A549 (cell line): ENCODE results near the gene DDX47. TPM values are rescaled to one million over a fixed set of nuclear protein-coding genes. Genes with fewer than 3 reads are reported as not detected.
"Not testable (repeated sequence)": the region's sequence is repeated elsewhere in the genome, so short reads cannot be mapped to it uniquely, and the experiment has no call there.

Experiments
- ATAC-seq, 2 experiments: fragments of 200-7000 bp in 1 of 2; fragments of >200 bp in 1 of 2; cut with Nextera tagmentation in 1 of 2; cut with Tn5 transposase in 1 of 2; 3 replicates each; pipeline versions ENCODE4 v1.8.0 to v1.9.1; 2018 to 2020; ENCODE audit warnings: mild to moderate bottlenecking in 1 of 2, moderate library complexity in 1 of 2
- CTCF ChIA-PET: fragments of 300-600 bp; sonication (Branson Sonifier 250); formaldehyde crosslinking; extraction: SDS; loops from one replicate; lab custom pipeline; 2021; ENCODE audit warnings: antibody characterized with exemption, inconsistent platforms; lab: Yijun Ruan, JAX
- POLR2A ChIA-PET: fragments of 350-600 bp; formaldehyde crosslinking; extraction: SDS; loops from one replicate; lab custom pipeline; 2021; ENCODE audit warnings: antibody characterized with exemption, inconsistent platforms; lab: Yijun Ruan, JAX
- DNase-seq, 2 experiments: peaks; one replicate each; pipeline versions ENCODE4 v3.0.0 to v3.0.0-alpha.2; 2011 to 2016; ENCODE audit warnings: low read depth in 1 of 2, low spot score in 1 of 2
- FAIRE-seq: peaks from 2 replicates; lab custom pipeline; 2011; peaks lifted over from hg19 to GRCh38; lab: Jason Lieb, UNC
- H3K27ac ChIP-seq, 2 experiments: fragments of >200 bp; sonication (Bioruptor Twin); formaldehyde crosslinking; 3 replicates each; pipeline ENCODE4 v1.5.1; 2016 to 2017
- H3K4me1 ChIP-seq: fragments of >200 bp; sonication (Bioruptor Twin); formaldehyde crosslinking; 3 replicates; pipeline ENCODE4 v1.6.1; 2016
- H3K4me2 ChIP-seq: fragments of >200 bp; sonication (Bioruptor Twin); formaldehyde crosslinking; 3 replicates; pipeline ENCODE4 v1.6.1; 2016
- H3K4me3 ChIP-seq: fragments of >200 bp; sonication (Bioruptor Twin); formaldehyde crosslinking; 3 replicates; pipeline ENCODE4 v1.5.1; 2016
- H3K9me3 ChIP-seq: fragments of >200 bp; sonication (Bioruptor Twin); formaldehyde crosslinking; 3 replicates; pipeline ENCODE4 v1.6.1; 2016
- CBX2 ChIP-seq: fragments of 200-600 bp; sonication (generic); IDR thresholded peaks from 2 replicates; pipeline ENCODE4 v1.6.1; 2016; ENCODE audit warnings: low read depth, mild to moderate bottlenecking, borderline replicate concordance
- CHD2 ChIP-seq: fragments of 150-350 bp; IDR thresholded peaks from 2 replicates; pipeline ENCODE4 v1.6.1; 2014; ENCODE audit warnings: low read length; ENCODE audit not compliant: partially characterized antibody
- CTCF ChIP-seq: fragments of >200 bp; sonication (Bioruptor Twin); formaldehyde crosslinking; IDR thresholded peaks from 3 replicates; pipeline ENCODE4 v1.5.1; 2016
- ESRRA ChIP-seq: fragments of 150-350 bp; IDR thresholded peaks from 2 replicates; pipeline ENCODE4 v1.6.1; 2014; ENCODE audit warnings: mild to moderate bottlenecking, low read length, borderline replicate concordance
- FOSB ChIP-seq: fragments of 250-450 bp; sonication (Bioruptor Pico); IDR thresholded peaks from 2 replicates; pipeline ENCODE4 v1.5.0; 2020; ENCODE audit warnings: mild to moderate bottlenecking, moderate library complexity
- FOXS1 ChIP-seq: fragments of 250-450 bp; sonication (Bioruptor Pico); IDR thresholded peaks from 2 replicates; pipeline ENCODE4 v1.5.0; 2020; ENCODE audit warnings: mild to moderate bottlenecking, moderate library complexity
- HDAC2 ChIP-seq: fragments of 200-600 bp; sonication (generic); IDR thresholded peaks from 2 replicates; pipeline ENCODE4 v1.6.1; 2016
- HEYL ChIP-seq: fragments of 250-450 bp; sonication (Bioruptor Pico); IDR thresholded peaks from 2 replicates; pipeline ENCODE4 v1.8.0; 2021; ENCODE audit warnings: mild to moderate bottlenecking, moderate library complexity
- HOXA7 ChIP-seq: fragments of 250-450 bp; sonication (Bioruptor Pico); IDR thresholded peaks from 2 replicates; pipeline ENCODE4 v1.5.0; 2020; ENCODE audit warnings: mild to moderate bottlenecking, moderate library complexity
- HOXB5 ChIP-seq: fragments of 250-450 bp; sonication (Bioruptor Pico); IDR thresholded peaks from 2 replicates; pipeline ENCODE4 v1.5.0; 2020; ENCODE audit warnings: mild to moderate bottlenecking, moderate library complexity
- JUNB ChIP-seq: fragments of >200 bp; sonication (Bioruptor Twin); formaldehyde crosslinking; IDR thresholded peaks from 2 replicates; pipeline ENCODE4 v1.6.1; 2016
- KDM1A ChIP-seq: fragments of 200-600 bp; sonication (generic); IDR thresholded peaks from 2 replicates; pipeline ENCODE4 v1.6.1; 2016; ENCODE audit warnings: low read depth, mild to moderate bottlenecking
- MAX ChIP-seq: IDR thresholded peaks from 2 replicates; pipeline ENCODE4 v1.6.1; 2012
- MAZ ChIP-seq: fragments of 150-350 bp; IDR thresholded peaks from 2 replicates; pipeline ENCODE4 v1.6.1; 2014; ENCODE audit warnings: antibody characterized with exemption, low read depth, low read length, borderline replicate concordance
- MYC ChIP-seq: IDR thresholded peaks from 2 replicates; pipeline ENCODE4 v1.6.1; 2012; ENCODE audit warnings: mild to moderate bottlenecking, inconsistent platforms, low read length, improper control_type of control experiment, borderline replicate concordance
- NPAS2 ChIP-seq: fragments of 250-450 bp; sonication (Bioruptor Pico); IDR thresholded peaks from 2 replicates; pipeline ENCODE4 v1.8.0; 2022; ENCODE audit warnings: mild to moderate bottlenecking, moderate library complexity, borderline replicate concordance
- ZSCAN20 ChIP-seq: fragments of 250-450 bp; sonication (Bioruptor Pico); IDR thresholded peaks from 2 replicates; pipeline ENCODE4 v1.8.0; 2022; ENCODE audit warnings: mild to moderate bottlenecking, moderate library complexity
- WGBS: methylation state at CpG from one replicate; pipeline ENCODE4 v1.1.6; 2017; ENCODE audit errors: missing lambda C conversion rate; 5-methylcytosine and 5-hydroxymethylcytosine counted together
- polyA plus RNA-seq, 4 experiments: library from polyadenylated mRNA; depleted of rRNA in 3 of 4; stranded (reverse); fragments of >200 nt; fragmentation: RNase III in 1 of 4; extraction: RNeasy Plus Mini Kit Qiagen cat#74134 plus additional on column Dnase treatment in 1 of 4; gene quantifications; 2 replicates in 3 of 4; 3 replicates in 1 of 4; pipeline ENCODE4 v1.2.3, GENCODE V29; 2011 to 2017

Gene DDX47
- polyA plus RNA-seq, 2 of the 4 experiments (the other 2 are of a cell fraction) = 81.6 to 144 TPM

- no peak for TF ChIP-seq ZSCAN20 (CRISPR knock-in tag)
- TF ChIP-seq, all 56 proteins: peak for 6
Observed at GRCh38 chr12:12804432-12804886, 8.7 kb upstream of the DDX47 start (continued).

GRCh38 chr12:12806784-12807516, 6.2 kb upstream of the DDX47 start:
- POLR2A ChIA-PET = interaction anchor here (1.4 kb wide), 1 partner anchor 20 kb away, joined by 7 read pairs; no protein-coding TSS in a partner anchor

GRCh38 chr12:12807517-12807903, 5.6 kb upstream of the DDX47 start:
- Histone ChIP-seq H3K4me1 (peaks cover 66% of the 10 kb centered on the region), H3K27ac (peak overlapping the region; percentile 71 to 79), H3K4me2 (peak overlapping the region; percentile 77)
- FAIRE-seq, H3K4me3 ChIP-seq, DNase-seq, POLR2A ChIA-PET, ATAC-seq, H3K9me3 ChIP-seq: not testable (repeated sequence)
- WGBS = 66% methylated on average over 3 of the region's 3 CpGs
- CTCF ChIA-PET = interaction anchor here (1.7 kb wide), 1 partner anchor 14 kb away, joined by 6 read pairs; no protein-coding TSS in a partner anchor

More at GRCh38 chr12:12806784-12807516, 6.2 kb upstream of the DDX47 start:
- TF ChIP-seq CHD2 (no peak), HDAC2 (no peak), CBX2 (no peak), KDM1A (no peak), HOXB5 (CRISPR knock-in tag) (no peak), FOXS1 (CRISPR knock-in tag) (no peak), MYC (no peak), MAZ (no peak), ESRRA (no peak), NPAS2 (CRISPR knock-in tag) (no peak)
- WGBS = 78% methylated on average over 8 of the region's 8 CpGs
- FAIRE-seq (no peak), DNase-seq (no peak), ATAC-seq (no peak)
- Histone ChIP-seq H3K27ac (peak overlapping the region; percentile 71 to 90; a peak in 4 of 6 replicates), H3K4me3 (no peak overlapping the region), H3K4me1 (peaks cover 67% of the 10 kb centered on the region), H3K4me2 (no peak overlapping the region), H3K9me3 (no peaks in the 10 kb centered on the region)
- CTCF ChIA-PET = interaction anchor here (1.3 to 1.7 kb wide), 2 partner anchors 14 to 30 kb away, joined by 4 to 6 read pairs; no protein-coding TSS in a partner anchor

GRCh38 chr12:12807970-12808702, 5.0 kb upstream of the DDX47 start:
- H3K4me1 ChIP-seq = peaks cover 65% of the 10 kb centered on the region
- POLR2A ChIA-PET = interaction anchor here (0.7 to 1.2 kb wide), 2 partner anchors 83 to 179 kb away, joined by 4 to 5 read pairs; partner anchors contain the start of gene GPRC5A
- DNase-seq (no peak), ATAC-seq (no peak), FAIRE-seq (no peak)
- TF ChIP-seq JUNB (no peak), FOSB (CRISPR knock-in tag) (no peak), MAX (peak; percentile 30; the same call in 1 of the 2 replicates), FOXS1 (CRISPR knock-in tag) (no peak)
- H3K27ac ChIP-seq = peak overlapping the region; percentile 71 to 79
- CTCF ChIA-PET = interaction anchor here (1.1 to 6.3 kb wide), 4 partner anchors 13 to 83 kb away, joined by 4 to 54 read pairs (median 7); partner anchors contain the start of gene GPRC5A
- H3K4me3 ChIP-seq = no peak overlapping the region
- H3K9me3 ChIP-seq = no peaks in the 10 kb centered on the region
- WGBS = 33% methylated on average over 11 of the region's 11 CpGs
- peak overlapping the region; percentile 77 for H3K4me2 ChIP-seq

GRCh38 chr12:12810553-12811021, 2.6 kb upstream of the DDX47 start:
- CTCF ChIA-PET = interaction anchor here (1.3 to 6.3 kb wide), 8 partner anchors 10 to 171 kb away, joined by 3 to 80 read pairs (median 48); partner anchors contain the start of gene GPRC5A
- H3K4me2 ChIP-seq = no peak overlapping the region
- peak overlapping the region in 1 of 2 experiments; percentile 44; a peak in 2 of 6 replicates for H3K27ac ChIP-seq
- no peak overlapping the region for H3K4me3 ChIP-seq
- ATAC-seq (no peak), FAIRE-seq (no peak), DNase-seq (no peak)
- TF ChIP-seq HDAC2 (no peak), MYC (no peak), ESRRA (no peak), HOXA7 (CRISPR knock-in tag) (no peak), CTCF (no peak), HEYL (CRISPR knock-in tag) (no peak)
- no peaks in the 10 kb centered on the region for H3K9me3 ChIP-seq
- peaks cover 59% of the 10 kb centered on the region for H3K4me1 ChIP-seq
- WGBS = 78% methylated on average over 10 of the region's 10 CpGs
- POLR2A ChIA-PET = no interaction called here
